HG03066 (cell line): ENCODE results near the gene BRF1.
"Not testable (repeated sequence)": the region's sequence is repeated elsewhere in the genome, so short reads cannot be mapped to it uniquely, and the experiment has no call there.

Experiments used
- ATAC-seq: cut with Tn5 transposase; IDR thresholded peaks from one replicate; pipeline ENCODE4 v1.9.1; 2021; ENCODE audit warnings: low read depth; ENCODE audit not compliant: unreplicated experiment

The BRF1 gene, protein sequence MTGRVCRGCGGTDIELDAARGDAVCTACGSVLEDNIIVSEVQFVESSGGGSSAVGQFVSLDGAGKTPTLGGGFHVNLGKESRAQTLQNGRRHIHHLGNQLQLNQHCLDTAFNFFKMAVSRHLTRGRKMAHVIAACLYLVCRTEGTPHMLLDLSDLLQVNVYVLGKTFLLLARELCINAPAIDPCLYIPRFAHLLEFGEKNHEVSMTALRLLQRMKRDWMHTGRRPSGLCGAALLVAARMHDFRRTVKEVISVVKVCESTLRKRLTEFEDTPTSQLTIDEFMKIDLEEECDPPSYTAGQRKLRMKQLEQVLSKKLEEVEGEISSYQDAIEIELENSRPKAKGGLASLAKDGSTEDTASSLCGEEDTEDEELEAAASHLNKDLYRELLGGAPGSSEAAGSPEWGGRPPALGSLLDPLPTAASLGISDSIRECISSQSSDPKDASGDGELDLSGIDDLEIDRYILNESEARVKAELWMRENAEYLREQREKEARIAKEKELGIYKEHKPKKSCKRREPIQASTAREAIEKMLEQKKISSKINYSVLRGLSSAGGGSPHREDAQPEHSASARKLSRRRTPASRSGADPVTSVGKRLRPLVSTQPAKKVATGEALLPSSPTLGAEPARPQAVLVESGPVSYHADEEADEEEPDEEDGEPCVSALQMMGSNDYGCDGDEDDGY

GRCh38 chr14:105300542-105301102 lies at the start of gene BRF1:
Gene BRF1 (minus strand): TSS chr14:105301001. CDS start chr14:105300629, 372 bp downstream.
- peak; percentile 86 for ATAC-seq

- ATAC-seq = no peak
These were observed 49.2 kb upstream of the BRF1 start for GRCh38 chr14:105349992-105350391.

- ATAC-seq = no peak
These were observed 48.3 kb upstream of the BRF1 start for GRCh38 chr14:105348945-105349699.

DNA sequence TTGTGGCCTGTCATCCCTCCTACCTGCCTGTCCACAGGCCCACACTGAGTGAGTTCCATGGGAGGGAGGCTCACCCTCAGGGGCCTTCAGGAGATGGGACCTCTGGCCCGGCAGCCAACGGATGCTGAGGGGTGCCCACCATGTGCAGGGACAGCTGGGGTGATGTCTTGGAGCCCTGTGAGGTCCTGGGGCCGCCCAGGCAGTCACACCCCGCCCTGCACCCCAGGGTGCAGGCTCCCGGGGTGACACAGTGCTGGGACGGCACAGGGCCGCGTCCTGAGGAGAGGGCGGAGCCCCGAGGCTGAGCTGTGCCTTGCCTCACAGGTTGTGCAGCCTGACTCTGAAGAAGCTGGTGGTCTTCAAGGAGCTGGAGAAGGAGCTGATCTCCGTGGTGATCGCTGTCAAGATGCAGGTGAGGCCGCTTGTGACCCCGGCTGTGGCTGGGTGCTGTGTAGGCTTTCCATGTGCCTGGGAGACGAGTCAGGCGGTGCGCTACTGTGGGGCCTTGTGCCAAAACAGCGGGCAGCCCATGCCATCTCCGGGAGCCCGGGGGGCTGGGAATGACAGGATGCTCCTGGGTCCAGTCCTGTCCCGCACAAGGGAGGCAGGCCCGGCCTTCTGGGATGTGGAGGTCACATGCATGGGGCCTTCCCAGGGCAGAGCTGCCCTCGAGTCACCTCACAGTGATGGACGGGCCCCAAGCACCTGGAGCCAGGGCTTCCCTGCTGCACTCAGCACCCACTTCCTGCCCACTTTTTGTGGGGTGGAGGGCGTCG lies 47.6 kb upstream of the BRF1 start:
- no peak for ATAC-seq

DNA sequence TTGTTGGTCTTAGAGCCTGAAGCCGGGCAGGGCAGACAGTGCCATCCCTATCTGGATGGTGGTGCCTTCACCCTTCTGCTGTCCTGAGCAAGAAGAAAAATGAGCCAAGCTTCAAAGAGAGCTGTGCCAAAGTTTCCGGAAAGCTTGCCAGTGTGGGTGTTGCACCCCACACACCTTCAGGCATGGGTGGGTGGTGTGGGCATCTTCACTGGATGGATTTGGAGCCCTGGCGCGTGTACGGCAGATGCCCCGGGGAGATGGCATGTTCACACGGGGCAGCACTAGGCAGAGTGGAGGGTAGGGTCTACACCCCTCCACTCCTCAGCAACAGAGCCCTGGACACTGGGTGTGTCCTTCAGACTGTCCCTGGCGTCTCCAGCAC lies 46.8 kb upstream of the BRF1 start:
- no peak for ATAC-seq

DNA sequence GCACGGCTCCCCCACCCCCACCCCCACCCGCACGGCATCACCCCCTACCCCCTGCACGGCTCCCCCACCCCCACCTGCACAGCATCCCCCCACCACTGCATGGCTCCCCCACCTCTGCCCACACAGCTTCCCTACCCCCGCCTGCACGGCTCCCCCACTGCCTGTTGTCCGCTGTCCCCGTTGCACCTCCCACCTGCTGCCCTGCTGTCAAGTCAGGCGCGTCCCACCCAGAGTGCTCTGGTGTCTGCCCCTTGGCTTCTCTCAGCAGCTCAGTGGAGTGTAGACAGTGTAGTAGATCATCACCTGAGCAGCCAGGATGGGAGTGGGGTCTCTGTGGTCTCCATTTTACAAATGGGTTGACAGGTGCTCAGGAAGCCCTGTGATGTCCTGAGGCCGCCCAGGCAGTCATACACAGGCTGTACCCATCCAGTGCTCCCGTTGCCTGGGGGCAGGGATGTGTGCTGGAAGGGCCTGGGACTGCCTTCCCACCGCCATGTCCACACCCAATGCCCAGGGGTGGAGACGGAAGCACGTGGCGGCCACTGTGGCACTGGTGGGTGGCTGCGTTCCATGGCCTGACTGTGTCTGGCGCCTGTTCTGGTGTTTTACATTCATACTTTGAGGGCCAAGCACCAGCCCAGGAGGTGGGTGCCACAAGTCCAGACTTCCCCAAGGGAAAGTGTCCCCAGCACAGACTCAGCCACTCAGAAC lies 46.2 kb upstream of the BRF1 start:
- ATAC-seq = no peak

DNA sequence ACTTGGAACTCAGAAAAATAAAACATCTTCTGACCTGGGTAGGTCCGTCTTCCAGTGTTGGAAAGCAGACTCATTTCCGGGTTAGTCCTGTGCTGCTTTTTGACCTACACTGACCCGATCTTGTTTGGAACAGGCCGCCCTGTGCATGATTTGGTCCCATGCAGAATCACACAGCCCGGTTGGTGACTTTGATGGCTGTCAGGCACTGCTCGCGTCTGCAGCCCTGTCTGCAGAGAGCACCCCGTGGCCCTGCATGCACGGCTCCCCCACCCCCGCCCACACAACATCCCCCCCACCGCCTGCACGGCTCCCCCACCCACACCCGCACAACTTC lies 45.4 kb upstream of the BRF1 start:
- ATAC-seq = no peak

DNA sequence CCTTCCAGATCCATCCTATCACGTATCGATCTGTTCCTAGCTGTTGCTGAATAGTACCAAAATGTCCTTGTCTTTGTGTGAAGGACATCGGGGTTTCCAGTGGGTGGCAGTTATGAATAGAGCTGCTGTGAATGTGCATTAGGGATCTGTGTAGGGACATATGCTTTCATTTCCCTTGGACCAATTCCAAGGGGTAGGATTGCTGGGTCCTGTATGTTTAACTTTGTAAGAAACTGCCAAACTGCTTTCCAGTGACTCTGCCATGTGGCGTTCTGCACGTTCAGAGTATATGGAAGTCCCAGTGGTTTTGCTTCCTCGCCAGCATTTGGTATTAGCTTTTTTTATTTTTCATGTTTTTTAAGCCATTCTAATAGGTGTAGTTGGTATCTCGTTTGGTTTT lies 42.4 kb upstream of the BRF1 start:
- no peak for ATAC-seq

DNA sequence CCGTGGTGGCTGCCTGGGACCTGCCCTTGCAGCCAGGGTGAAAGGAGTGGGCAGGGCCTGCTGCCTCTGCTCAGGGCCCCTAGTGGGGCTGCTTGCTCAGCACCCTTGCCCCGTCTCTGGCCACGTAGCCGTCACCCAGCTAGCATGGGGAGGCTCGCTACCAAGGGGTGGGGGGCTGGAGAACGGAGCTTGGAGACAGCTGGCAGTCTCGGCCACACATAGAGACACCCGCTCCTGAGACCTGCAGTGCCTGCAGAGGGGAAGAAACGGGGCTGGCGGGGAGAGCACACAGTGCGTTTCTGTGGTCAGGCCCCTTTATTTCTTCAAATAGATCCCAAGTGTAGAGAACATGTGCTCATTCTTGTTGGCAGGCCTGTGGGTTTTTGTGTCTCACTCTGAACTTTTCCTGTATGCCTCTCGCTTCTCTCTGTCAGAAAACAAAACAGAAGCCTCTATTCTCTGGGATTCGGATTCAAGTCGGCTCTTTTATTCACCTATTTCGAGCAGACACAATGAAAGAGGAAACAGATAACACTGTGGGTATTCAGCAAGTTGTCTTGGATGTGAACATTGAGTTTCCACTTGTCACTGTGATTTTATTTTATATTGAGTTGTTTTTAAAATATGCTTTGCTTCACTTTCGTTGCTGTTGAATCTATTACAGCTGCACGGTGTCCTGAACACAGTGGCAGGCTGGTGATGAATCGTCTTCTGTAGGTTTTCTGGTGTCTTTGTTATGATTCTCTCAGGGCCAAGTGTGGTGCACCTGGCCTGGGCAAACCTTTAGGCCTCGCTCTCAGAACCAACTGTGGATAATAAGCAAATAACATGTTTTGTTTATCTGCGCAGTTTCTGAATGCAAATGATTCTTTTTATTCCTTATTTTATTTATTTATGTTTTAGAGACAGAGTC lies 40.3 kb upstream of the BRF1 start:
- no peak for ATAC-seq

DNA sequence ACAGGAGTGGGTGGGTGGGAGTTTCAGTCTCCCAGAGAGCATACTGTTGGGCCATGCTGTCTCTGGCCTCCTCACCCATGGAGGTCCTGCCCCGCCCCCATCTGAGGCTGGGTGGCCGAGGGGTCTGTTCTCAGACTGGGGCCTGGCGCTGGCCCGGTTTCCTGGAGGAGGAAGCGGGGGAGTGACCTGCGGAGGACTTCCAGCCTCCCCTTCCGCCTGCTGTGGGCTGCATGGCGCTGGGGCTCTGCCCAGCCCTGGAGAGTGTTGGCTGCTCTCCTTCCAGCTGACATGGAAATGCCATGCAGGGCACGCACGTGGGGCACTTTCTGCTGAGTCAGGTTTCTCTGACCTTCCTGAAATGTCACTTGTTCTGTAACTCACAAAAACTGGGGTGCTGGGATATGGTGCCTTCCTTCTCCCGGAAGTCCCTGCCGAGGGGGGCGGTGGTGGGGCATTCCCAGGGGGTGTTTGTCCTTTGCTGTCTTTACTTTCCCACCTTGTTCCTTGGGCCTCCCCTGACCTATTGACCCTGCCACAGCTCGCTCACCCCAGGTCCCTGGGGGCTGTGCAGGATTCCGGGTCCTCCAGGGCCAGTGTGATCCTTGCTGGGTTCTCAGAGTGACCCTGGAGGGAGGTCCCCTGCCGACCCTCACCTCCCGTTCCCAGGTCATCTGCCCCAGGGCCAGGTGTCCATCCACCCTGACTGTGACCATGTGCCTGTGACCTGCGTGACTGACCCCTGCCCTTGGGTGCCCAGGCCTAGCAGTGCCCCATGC lies 37.4 kb upstream of the BRF1 start:
- ATAC-seq = no peak

- no peak for ATAC-seq
These were observed 36.6 kb upstream of the BRF1 start for GRCh38 chr14:105337433-105337832.

DNA sequence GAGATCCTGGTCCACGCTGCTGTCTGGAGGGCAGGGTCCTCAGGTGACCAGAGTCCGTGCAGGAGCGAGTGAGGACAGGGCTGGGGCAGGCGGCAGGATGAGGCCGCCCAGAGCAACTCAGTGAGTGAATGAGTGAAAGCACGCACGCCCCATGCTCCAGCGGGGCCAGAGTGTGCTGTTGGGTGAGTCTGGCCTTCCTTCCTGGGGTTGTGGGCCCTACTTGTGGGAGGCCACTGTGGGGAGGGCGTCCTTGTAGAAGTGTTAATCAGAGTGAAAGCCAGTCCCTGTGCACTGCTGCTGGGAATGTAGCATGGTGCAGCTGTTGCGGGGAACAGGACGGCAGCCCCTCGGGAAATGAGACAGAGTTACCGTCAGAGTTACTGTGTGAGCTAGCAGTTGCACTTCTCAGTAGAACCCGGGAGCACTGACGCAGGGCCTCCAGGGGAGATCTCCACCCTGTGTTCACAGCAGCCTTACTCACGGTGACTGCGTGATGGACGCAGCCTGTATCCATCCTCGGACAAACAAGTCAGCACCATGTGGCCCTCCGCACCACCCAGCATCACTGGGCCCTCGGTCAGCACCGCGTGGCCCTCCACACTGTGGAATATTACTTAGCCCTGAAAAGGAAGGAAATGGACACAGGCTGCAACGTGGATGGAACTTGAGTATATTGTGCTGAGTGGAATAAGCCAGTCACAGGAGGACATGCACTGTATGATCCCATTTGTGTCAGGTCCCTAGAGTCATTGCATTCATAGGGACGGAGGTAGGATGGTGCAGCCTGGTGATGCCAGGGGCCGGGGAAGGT lies 35.9 kb upstream of the BRF1 start:
- no peak for ATAC-seq

DNA sequence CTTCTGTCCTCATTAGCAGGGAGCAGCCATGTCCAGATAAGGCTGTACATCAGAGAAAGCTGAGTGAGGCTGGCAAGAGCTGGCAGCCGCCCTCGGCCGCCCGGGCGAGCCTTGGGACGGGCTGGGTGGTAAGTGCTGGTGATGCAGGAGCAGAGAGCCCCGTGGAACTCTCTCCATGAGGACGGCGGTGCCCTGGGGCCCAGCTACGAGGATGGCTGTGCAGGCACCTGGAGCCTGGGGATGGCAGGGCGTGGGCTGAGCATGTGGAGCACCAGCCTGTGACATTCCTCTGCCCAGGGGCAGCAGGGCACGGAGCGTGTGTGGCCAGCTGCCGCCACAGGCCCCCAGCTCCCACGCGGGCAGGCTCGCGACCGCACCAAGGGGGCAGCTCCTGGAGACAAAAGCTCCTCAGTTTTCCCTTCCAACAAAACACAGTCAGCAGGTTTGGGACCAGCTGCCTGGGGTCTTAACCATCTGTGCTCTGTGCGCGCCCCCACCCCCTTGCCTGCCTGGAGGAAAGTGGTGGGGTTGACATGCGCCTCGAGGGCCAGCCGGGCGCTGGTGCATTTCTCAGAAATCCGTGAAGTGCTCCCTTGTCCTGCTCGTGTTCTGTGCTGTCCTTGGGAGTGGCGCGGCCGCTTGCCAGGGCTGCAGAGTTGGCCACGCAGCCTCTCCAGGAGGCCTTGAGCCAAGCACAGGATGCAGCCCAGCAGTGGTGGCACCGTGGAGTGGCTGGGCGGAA lies 35.1 kb upstream of the BRF1 start:
- no peak for ATAC-seq

GRCh38 chr14:105335231-105335542 lies 34.4 kb upstream of the BRF1 start:
- ATAC-seq = not testable (repeated sequence)

DNA sequence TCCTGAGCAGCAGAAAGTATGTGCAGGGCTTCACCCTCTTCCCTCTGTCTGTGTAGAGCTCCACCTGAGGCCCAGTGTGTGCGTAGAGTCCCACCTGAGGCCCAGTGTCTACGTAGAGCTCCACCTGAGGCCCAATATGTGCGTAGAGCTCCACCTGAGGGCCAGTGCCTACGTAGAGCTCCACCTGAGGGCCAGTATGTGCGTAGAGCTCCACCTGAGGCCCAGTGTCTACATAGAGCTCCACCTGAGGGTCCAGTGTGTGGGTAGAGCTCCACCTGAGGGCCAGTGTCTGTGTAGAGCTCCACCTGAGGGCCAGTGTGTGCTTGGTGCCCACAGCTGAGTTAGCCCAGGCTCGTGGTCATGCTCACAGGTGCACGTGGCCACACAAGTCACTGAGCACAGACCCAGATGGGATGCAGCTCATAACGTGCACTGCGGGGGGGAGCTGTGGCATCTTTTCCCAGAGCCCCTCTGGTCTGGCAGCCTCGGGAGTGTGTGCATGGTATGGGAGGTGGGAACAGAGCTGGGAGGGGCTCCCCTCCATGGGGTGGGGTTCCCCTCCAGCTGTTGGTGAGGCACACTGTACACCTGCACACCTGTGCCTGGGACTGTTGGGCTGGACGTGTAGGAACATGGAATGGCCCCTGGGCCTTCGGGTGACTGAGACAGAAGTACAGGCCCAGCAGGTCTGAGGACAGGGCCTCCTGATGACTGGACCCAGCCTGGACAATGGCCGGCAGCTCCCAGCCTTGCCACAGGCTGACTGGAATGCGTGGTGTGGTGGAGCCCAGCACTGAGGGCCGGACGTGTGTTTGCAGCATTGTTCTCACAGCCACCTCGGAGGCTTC lies 33.8 kb upstream of the BRF1 start:
- ATAC-seq = no peak
